Neural progenitor cell (in vitro differentiated cells): ENCODE measurements around the gene RFX7.

Experiments used
- EZH2phosphoT487 ChIP-seq: fragments of 200-600 bp; sonication (generic); IDR thresholded peaks from 2 replicates; pipeline ENCODE4 v1.6.1; 2017; ENCODE audit warnings: antibody characterized with exemption
- TF ChIP-seq, protein P1 (sequence below): fragments of 200-600 bp; sonication (generic); IDR thresholded peaks from 2 replicates; pipeline ENCODE4 v1.5.1; 2017; ENCODE audit warnings: antibody characterized with exemption, mild to moderate bottlenecking

GRCh38 chr15:56242576-56243162 is 1.0 kb downstream of the RFX7 start:
- TF ChIP-seq, protein P1, sequence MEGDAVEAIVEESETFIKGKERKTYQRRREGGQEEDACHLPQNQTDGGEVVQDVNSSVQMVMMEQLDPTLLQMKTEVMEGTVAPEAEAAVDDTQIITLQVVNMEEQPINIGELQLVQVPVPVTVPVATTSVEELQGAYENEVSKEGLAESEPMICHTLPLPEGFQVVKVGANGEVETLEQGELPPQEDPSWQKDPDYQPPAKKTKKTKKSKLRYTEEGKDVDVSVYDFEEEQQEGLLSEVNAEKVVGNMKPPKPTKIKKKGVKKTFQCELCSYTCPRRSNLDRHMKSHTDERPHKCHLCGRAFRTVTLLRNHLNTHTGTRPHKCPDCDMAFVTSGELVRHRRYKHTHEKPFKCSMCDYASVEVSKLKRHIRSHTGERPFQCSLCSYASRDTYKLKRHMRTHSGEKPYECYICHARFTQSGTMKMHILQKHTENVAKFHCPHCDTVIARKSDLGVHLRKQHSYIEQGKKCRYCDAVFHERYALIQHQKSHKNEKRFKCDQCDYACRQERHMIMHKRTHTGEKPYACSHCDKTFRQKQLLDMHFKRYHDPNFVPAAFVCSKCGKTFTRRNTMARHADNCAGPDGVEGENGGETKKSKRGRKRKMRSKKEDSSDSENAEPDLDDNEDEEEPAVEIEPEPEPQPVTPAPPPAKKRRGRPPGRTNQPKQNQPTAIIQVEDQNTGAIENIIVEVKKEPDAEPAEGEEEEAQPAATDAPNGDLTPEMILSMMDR = no peak
- TF ChIP-seq EZH2phosphoT487 = no peak
